GM19455 (cell line): Measurements from ENCODE around the gene MAP2K2.
"Not testable (repeated sequence)": the region's sequence is repeated elsewhere in the genome, so short reads cannot be mapped to it uniquely, and the experiment has no call there.

Source experiments
- ATAC-seq: cut with Tn5 transposase; IDR thresholded peaks from one replicate; pipeline ENCODE4 v1.9.1; 2021; ENCODE audit not compliant: unreplicated experiment

The MAP2K2 gene

DNA sequence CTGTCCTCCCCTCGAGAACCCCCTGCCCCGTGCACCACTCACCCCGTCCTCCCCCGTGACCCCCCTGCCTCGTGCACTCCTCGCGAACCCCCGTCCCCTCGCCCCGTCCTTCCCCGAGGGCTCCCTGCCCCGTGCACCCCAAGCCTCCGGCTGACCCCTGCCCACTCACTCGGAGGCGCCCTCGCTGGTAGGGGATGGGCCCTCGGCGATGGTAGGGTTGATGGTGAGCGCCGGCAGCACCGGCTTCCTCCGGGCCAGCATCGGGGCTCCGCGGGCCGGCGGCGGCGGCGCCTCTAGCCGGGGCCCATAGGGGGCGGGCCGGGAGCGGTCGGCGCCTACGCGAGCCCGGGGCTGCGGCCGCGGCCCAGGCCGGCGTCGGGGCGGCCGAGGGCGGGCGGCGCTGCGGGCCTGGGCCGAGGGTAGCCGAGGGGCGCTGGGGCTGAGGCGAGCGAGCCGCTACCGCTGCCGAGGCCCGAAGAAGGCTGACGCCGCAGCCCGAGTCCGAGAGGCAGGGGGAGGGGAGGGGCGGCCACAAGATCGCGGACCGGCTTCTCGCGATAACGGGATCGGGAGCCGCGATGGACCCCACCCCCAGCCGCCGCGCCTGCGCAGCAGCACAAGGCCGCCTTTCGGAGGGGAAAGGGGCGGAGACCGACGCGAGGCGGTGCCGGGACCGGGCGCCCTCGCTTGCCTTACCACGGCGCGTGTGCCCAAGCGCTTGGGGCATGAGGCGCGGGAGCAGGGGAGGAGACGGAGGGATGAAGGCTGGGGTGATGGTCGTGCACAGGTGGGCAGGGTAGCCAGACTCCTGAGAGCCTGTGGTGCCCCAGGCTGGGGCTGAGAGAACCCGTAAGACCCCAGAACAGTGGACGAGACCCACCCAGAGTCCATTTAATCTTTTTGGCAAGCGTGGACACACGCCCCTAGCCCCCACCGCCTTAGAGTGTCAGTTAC, at the start of gene MAP2K2:
MAP2K2 (minus strand) TSS at position 508 of the 954 bp plus-strand sequence; CDS start at position 261, 247 bp downstream.
- ATAC-seq = peak; percentile 79

DNA sequence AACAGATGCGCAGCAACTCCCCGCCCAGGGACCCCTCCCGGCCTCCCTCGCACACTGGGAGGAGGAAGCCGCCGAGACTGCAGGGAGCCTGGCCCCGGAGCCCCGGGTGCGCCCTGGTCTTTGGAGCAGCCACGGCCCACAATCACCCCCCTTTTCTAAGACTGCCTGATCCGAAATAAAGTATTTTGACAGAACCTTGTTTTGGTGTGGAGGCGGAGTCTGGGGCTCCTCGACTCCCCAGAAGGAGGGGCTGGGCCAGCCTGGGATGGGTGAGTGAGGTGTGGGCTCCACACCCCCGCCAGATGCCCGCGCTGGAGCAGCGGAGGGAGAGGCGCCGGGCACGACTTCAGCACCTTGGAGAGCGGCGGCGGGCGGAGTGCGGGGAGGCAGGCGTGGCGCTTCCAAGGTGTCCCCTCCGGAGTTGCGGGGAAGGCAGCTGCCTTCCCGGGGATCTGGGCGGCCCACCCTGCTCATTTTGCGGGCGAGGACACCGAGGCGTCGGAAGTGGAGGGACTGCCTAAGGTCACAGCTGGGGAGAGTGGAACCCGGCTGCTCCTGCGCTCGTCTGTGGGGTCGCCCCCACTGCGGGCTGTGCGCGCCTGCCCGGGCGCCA, 49.0 kb upstream of the MAP2K2 start:
- no peak for ATAC-seq

DNA sequence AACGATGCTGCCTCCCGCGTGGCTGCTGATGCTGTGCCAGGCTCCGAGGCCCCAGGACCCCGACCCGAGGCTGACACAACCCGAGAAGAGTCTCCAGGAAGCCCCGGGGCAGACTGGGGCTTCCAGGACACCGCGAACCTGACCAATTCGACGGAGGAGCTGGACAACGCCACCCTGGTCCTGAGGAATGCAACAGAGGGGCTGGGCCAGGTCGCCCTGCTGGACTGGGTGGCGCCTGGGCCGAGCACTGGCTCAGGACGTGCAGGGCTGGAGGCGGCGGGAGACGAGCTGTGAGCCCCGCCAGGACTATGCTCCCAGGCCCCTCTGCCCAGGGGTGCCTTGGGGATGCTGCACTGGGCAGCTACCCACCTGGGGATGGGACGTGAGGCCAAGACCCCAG, 47.8 kb upstream of the MAP2K2 start:
- ATAC-seq = no peak

DNA sequence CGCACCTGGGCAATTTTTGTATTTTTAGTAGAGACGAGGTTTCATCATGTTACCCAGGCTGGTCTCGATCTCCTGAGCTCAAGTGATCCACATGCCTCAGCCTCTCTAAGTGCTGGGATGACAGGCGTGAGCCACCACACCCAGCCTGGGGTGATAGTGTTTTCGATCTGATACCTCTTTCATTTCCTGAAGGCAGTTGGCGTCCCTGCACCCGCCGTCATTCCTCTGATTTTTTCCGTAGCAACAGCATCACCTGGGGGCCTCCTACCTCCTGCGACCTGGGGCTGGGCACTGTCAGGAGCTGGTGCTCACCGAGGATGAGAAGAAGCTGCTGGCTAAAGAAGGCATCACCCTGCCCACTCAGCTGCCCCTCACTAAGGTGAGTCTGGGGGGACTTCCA, 40.3 kb upstream of the MAP2K2 start:
- no peak for ATAC-seq

DNA sequence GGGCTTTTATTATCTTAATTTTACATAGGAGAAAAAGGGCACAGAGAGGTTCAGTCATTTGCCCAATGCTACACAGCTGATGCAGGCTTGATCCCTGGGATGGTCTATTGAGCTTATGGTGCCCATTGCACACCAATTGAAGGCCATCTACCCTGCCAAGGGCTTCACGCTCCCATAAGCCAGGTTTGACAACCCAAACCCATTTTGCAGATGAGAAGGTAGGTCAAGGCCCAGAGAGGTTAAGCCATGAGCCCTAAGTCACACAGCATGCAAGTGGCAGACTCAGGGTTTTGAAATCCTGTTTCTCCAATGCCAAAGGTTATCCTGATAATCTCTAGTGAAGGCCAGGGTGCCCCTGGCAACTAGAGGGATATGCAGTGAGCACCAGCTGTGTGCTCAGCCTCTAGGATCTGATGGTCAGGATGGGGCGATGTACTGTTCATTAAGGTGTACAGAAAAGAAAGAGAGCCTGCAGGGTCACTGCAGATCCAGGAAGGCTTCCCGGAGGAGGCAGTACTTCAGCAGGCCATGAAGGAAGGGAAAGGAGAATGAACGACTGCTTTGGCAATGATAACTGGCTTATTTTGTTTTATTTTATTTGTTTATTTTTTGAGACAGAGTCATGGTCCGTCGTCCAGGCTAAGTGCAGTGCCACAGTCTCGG, 37.6 kb upstream of the MAP2K2 start:
- no peak for ATAC-seq

DNA sequence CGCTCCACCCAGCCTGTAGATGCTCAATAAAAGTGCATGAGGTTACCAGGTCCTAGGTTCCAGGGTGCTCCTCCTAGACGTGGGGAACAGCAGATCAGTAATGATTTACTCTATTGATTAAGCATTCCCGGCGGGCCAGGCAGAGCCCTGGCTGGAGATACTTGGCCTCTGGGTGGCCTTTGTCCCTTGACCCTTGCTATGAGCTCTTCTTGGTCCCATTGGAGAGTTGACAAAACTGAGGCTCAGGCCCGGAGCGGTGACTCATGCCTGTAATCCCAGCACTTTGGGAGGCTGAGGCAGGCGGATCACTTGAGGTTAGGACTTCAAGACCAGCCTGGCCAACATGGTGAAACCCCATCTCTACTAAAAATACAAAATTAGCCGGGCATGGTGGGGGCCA, 34.0 kb upstream of the MAP2K2 start:
- ATAC-seq = not testable (repeated sequence)

DNA sequence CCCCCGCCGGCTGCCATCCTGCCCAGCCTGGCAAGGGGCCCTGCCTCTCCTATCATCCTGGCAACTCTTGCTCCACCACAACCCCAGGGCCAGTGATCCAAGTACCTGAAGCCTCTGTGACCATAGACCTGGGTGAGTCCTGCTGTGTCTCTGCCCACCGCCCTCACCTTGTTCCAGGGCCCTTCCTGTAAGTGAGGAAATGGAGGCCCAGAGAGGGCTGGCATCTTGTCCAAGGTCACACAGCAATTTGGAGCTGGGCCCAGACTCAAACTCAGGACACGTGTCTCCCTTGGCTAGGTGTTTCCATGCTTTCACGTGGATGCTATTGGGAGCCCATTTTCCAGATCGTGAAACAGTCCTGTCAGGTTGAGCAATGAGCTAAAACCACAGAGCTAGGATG, 33.2 kb upstream of the MAP2K2 start:
- ATAC-seq = no peak

DNA sequence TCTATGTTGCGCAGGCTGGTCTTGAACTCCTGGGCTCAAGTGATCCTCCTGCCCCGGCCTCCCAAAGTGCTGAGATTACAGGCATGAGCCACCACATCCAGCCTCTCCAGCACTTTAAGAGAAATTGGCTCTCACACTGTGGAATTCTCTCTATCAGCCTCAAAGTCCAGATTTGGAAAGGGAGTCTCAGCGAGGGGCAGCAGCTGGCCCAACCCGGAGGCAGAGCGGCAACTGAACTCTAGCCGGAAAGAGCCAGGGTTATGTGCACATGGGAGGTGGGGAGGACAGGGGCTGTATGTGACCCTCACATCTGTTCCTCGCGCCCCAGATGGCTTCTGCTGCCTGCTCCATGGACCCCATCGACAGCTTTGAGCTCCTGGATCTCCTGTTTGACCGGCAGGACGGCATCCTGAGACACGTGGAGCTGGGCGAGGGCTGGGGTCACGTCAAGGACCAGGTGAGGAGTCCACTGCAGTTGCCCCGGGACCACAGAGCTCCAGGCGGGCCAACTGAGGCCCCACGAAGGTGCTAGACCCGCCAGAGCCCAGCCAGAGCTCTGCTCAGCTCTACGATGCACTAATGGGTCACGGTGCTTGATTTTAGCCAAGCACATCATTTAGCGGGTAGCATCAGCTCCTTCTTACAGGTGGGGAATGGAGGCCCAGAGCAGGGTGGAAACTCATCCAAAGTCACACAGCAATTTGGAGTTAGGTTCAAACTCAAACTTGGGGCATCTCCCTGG, 30.8 kb upstream of the MAP2K2 start:
- ATAC-seq = no peak

DNA sequence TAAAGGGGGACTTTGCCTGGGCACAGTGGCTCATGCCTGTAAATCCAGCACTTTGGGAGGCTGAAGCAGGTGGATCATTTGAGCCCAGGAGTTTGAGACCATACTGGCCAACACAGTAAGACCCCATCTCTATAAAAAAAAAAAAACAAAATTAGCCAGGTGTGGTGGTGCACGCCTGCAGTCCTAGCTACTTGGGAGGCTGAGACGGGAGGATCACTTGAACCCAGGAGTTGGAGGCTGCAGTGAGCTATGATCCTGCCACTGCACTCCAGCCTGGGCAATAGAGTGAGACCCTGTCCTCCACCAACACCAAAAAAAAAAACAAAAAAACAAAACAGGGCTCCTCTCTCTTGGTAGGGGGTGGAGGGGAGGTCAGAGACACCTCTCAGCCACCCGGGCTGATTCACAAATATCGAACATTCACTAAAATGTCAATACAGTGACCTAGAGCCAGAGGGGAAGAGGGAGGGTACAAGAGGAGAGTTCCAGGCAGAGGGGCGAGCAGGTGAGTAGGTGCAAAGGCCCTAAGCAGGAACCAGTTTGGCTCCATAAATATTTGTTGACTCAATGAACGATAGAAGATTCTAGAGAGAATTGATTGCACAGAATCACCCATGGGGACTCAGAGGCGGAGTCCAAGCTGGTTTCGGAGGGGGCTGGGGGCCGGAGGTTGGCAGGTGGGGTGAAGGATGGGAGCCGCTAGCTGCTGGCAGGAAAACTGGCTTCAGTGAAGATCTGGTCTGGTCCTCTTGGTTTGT, 28.5 kb upstream of the MAP2K2 start:
- no peak for ATAC-seq

DNA sequence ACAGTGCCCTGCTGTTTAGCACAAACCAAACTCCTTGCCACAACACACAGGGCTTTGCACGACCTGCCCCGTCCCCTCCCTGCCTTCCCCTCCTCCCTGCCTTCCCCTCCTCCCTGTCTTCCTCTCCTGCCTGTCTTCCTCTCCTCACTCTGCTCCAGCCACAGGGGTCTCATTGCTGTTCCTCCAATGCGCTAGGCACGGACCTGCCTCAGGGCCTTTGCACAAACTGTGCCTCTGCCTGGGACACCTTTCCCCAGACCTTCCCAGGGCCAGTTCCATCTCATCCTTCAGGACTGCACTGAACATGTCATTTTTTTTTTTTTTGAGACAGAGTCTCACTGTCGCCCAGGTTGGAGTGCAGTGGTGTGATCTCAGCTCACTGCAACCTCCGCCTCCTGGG, 27.7 kb upstream of the MAP2K2 start:
- ATAC-seq = no peak

DNA sequence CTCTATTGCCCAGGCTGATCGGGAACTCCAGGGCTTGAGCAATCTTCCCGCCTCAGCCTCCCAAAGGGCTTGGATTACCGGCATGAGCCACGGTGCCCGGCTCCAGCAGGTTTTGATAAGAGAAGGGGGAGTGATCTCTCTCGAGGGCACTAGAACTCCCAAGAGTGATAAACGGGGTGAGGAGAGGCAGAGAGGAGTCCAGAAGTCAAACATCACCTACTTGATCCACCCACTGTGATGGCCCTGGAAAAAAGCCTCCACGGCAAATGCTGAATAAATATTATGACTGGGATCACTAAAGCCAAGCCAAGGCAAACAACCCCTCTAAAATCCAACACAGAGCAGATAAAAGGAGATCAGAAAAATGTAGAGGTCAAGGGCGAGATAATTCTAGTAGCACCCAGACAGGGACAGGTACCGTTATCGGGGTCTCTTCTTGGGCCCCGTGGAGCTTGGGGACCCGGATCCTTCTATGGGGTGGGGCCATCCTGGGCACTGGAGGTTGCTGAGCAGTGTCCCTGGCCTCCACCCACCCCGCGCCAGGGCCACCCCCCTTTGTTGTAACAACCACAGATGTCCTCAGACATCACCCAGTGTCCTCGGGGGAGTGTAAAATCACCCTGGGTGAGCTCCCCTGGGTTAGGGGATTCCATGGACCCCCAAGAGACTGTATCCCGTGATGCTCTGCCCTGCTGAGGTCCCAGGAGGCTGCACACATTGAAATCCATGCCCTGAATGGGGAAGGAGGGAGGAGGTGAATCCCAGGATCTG, 25.8 kb upstream of the MAP2K2 start:
- no peak for ATAC-seq

DNA sequence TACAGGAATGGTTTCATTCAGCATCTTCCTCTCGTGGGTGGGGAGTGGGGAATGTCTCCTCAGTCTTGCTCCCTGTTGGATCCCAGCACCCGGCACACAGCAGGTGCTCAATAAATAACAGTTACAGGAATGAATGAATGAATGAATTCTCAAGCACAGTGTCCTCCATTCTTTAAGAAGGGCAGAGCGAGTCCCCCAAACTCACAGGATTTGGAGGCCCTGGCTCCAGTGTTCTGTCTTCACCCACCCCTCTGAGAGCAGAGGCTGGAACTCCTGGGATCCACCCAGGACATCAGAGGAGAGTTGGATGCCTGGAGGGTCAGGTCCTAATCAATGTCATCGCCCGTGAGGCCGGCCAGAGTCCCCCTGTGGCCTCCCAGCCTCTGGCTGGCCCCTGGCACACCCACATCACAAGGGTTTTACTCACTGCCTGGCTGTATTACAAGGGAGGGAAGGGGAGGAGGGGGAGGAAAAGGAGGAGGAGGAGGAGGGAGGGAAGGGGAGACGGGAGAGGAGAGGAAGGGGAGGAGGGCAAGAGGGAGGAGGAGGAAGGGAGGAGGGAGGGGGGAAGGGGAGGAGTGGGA, 20.8 kb upstream of the MAP2K2 start:
- no peak for ATAC-seq

DNA sequence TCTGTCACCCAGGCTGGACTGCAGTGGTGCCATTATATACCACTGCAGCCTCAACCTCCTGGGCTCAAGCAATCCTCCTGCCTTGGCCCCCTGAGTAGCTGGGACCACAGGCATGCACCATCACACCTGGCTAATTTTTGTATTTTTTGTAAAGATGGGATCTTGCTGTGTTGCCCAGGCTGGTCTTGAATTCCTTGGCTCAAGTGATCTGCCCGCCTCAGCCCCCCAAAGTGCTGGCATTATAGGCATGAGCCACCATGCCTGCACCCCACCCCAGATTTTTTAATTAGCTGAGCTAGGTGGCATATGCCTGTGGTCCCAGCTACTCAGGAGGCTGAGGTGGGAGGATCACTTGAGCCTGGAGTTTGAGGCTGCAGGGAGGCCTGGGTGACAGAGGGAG, 19.0 kb upstream of the MAP2K2 start:
- not testable (repeated sequence) for ATAC-seq

DNA sequence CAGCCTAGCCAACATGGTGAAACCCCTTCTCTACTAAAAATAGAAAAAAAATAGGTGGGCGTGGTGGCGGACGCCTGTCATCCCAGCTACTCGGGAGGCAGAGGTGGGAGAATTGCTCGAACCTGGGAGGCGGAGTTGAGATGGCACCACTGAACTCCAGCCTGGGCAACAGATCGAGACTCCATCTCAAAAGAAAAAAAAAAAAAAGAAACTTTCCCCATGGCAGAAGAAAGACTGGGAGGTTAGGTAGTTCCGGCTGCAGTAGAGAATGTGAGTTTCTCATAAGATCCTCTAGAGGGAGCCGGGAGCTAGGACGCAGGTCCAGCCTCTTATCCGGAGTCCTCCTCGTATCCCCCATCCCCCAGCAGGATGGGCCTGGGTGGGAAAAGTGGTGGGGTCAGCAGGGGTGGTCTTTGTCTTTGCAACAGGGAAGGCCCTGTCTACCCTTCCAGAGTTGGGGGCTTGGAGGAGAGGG, 16.4 kb upstream of the MAP2K2 start:
- no peak for ATAC-seq

DNA sequence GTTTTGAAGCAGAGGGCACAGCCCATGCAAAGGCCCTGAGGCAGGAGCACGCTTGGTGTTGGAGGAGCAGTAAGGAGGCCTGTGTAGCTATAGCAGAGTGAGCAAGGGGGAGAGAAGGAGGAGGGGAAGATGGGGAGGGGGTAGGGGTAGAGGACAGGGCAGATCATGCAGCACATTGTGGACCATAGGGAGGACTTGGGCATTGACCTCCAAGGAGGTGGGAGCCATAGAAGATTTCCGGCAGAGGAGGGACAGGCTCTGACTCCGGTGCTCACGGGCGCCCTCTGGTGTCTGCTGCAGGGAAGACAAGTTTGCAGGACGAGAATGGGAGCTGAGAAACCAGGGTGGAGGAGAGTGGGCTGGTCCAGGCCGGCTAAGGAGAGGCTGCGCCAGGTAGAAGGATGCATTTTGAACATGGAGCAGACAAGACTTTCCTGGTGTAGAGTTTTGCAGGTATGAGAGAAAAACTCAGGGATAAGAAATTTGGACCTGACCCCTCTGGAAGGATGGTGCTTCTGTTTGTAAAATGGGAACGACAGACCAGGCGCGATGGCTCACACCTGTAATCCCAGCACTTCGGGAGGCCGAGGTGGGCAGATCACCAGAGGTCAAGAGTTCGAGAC, 15.8 kb upstream of the MAP2K2 start:
- no peak for ATAC-seq

DNA sequence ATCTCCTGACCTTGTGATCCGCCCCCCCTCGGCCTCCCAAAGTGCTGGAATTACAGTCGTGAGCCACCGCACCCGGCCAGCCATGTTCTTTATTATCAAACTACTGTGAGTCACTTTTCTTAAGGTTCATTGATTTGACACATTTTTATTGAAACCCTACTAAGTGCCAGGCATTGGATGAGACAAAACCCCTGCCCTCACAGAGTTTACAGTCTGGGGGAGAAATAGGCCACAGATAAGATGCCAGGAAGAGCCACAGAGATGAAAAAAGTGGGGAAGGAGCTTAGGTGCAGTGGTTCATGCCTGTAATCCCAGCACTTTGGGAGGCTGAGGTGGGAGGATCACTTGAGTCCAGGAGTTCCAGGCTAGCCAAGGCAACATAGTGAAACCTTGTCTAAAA, 14.5 kb upstream of the MAP2K2 start:
- no peak for ATAC-seq

DNA sequence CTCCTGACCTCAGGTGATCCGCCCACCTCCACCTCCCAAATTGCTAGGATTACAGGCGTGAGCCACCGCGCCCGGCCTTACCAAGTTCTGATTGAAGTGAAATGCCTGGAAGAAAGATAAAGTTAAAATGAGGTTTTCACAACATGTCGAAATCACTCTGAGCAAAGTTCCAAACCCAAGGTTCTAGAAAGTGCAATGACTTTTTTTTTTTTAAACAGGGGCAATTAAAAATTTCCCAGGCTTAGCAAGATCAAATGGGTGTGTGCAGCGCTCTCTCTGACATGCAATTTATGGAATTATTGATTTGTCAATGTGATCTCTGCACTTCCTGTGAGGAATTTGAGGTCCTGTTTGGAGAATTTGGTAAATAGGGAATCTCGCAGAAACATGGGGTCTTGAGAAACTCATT, 12.8 kb upstream of the MAP2K2 start:
- no peak for ATAC-seq

DNA sequence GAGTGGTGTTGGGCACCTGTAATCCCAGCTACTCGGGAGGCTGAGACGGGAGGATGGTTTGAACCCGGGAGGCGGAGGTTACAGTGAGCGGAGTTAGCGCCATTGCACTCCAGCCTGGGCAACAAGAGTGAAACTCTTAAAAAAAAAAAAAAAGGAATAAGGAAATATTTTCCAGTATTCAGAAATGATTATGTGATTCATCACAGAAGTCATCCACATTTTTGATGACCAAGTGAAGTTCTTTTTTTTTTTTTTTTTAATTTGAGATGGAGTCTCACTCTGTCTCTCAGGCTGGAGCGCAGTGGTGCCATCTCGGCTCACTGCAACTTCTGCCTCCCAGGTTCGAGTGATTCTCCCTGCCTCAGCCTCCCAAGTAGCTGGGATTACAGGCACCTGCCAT, 11.5 kb upstream of the MAP2K2 start:
- ATAC-seq = not testable (repeated sequence)

DNA sequence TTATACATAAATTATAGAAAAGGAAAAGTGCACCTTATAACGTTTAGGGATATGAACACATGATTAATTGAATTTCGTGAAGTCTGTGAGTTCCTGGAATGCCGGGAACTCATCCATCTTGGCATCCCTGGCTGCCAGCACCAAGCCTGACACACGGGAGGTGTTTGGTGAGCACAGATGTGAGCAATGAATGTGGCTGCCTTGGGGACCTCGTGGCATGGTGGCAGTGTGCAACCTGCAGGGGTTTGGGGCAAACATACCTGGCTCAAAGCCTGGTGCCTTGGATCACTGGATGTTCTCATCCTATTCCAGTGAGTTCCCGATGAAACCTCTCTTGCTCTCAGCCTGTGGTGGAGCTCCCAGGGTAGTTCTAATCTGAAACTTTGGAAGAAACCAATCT, 10.4 kb upstream of the MAP2K2 start:
- ATAC-seq = no peak
